Superior temporal gyrus (tissue), 1 donor: ENCODE results near the gene RPL37.
A peak's percentile ranks its signal among the peaks of the same experiment; 100 is the strongest.
"Not testable (repeated sequence)": the region's sequence is repeated elsewhere in the genome, so short reads cannot be mapped to it uniquely, and the experiment has no call there.

Experiments used
- DNase-seq: peaks from one replicate; pipeline ENCODE4 v3.0.0-alpha.2; 2016; ENCODE audit errors: extremely low spot score

RPL37 gene

GRCh38 chr5:40834849-40835787, at the start of gene RPL37:
Gene RPL37 (minus strand): TSS chr5:40835222. CDS start chr5:40835185, 37 bp downstream.
- peak; percentile 99 for DNase-seq

GRCh38 chr5:40883051-40883450, 48.0 kb upstream of the RPL37 start:
- not testable (repeated sequence) for DNase-seq

- no peak for DNase-seq
Observed at GRCh38 chr5:40882291-40882690, 47.3 kb upstream of the RPL37 start.

GRCh38 chr5:40879163-40879942, 44.3 kb upstream of the RPL37 start:
- peak; percentile 72 for DNase-seq

- no peak for DNase-seq
Observed at GRCh38 chr5:40877371-40877988, 42.5 kb upstream of the RPL37 start.

GRCh38 chr5:40875958-40876357, 40.9 kb upstream of the RPL37 start:
- DNase-seq, result no peak

- no peak for DNase-seq
Observed at GRCh38 chr5:40873286-40873880, 38.4 kb upstream of the RPL37 start.

- not testable (repeated sequence) for DNase-seq
Observed at GRCh38 chr5:40872253-40872652, 37.2 kb upstream of the RPL37 start.

- no peak for DNase-seq
Observed at GRCh38 chr5:40871177-40871576, 36.2 kb upstream of the RPL37 start.

- DNase-seq, result no peak
Observed at GRCh38 chr5:40869384-40869783, 34.4 kb upstream of the RPL37 start.

GRCh38 chr5:40866844-40867243, 31.8 kb upstream of the RPL37 start:
- DNase-seq, result no peak

GRCh38 chr5:40865004-40865403, 30.0 kb upstream of the RPL37 start:
- DNase-seq, result not testable (repeated sequence)

- DNase-seq, result no peak
Observed at GRCh38 chr5:40860711-40861110, 25.7 kb upstream of the RPL37 start.

- DNase-seq, result no peak
Observed at GRCh38 chr5:40853632-40854192, 18.7 kb upstream of the RPL37 start.

GRCh38 chr5:40847525-40847924, 12.5 kb upstream of the RPL37 start:
- no peak for DNase-seq

GRCh38 chr5:40846371-40846770, 11.3 kb upstream of the RPL37 start:
- DNase-seq, result no peak

GRCh38 chr5:40844565-40844964, 9.5 kb upstream of the RPL37 start:
- DNase-seq, result no peak

- no peak for DNase-seq
Observed at GRCh38 chr5:40842351-40842750, 7.3 kb upstream of the RPL37 start.

- no peak for DNase-seq
Observed at GRCh38 chr5:40841068-40841805, 6.2 kb upstream of the RPL37 start, which contains the start of gene CARD6. Gene CARD6 (plus strand): TSS chr5:40841367. CDS start chr5:40841383, 16 bp downstream.

GRCh38 chr5:40838086-40838485, 3.1 kb upstream of the RPL37 start:
- DNase-seq, result no peak

GRCh38 chr5:40834391-40834848, 602 bp downstream of the RPL37 start:
- DNase-seq, result no peak
